Right atrium auricular region (tissue), 2 donors: ENCODE results near the gene RYR3. TPM values are rescaled to one million over a fixed set of nuclear protein-coding genes. Genes with fewer than 3 reads are reported as not detected.

Source experiments
- DNase-seq: peaks from one replicate; pipeline ENCODE4 v3.0.0-alpha.2; 2019; ENCODE audit warnings: low spot score
- H3K27ac ChIP-seq, 2 donors: fragments of 200-600 bp; sonication (generic); 1 replicate in 1 of 2; 2 replicates in 1 of 2; pipeline ENCODE4 v1.5.1; 2016 to 2019
- H3K27me3 ChIP-seq, 2 donors: fragments of 200-600 bp; sonication (generic); one replicate each; pipeline versions ENCODE4 v1.5.1 to v1.6.0; 2017 to 2019
- H3K36me3 ChIP-seq: fragments of 200-600 bp; sonication (generic); one replicate; pipeline ENCODE4 v1.5.1; 2016
- H3K4me1 ChIP-seq, 2 donors: fragments of 200-600 bp; sonication (generic); one replicate each; pipeline versions ENCODE4 v1.5.1 to v1.6.0; 2017 to 2019
- H3K4me3 ChIP-seq, 2 donors: fragments of 200-600 bp; sonication (generic); 1 replicate in 1 of 2; 2 replicates in 1 of 2; pipeline ENCODE4 v1.5.1; 2017 to 2019; ENCODE audit warnings: mild to moderate bottlenecking in 1 of 2, moderate library complexity in 1 of 2
- H3K9me3 ChIP-seq, 2 donors: fragments of 200-600 bp; sonication (generic); one replicate each; pipeline ENCODE4 v1.5.1; 2019
- CTCF ChIP-seq, 2 donors: fragments of 200-600 bp; sonication (generic); IDR thresholded peaks; one replicate each; pipeline ENCODE4 v1.5.1; 2019; ENCODE audit warnings: antibody characterized with exemption in 2 of 2
- total RNA-seq, 2 donors: library from RNA; depleted of rRNA; stranded (reverse); fragments of >200 nt; gene quantifications; one replicate each; pipeline ENCODE4 v1.1.0, GENCODE V29; 2016

Gene RYR3
- total RNA-seq, 2 donors from 2014 or later, result 0.08 to 0.11 TPM

GRCh38 chr15:33506781-33507296 lies 196.1 kb downstream of the RYR3 start:
- H3K4me1 ChIP-seq, result no peaks in the 10 kb centered on the region
- no peak overlapping the region for H3K27ac ChIP-seq
- H3K9me3 ChIP-seq, result no peaks in the 10 kb centered on the region
- H3K4me3 ChIP-seq, result no peak overlapping the region
- no peak for TF ChIP-seq CTCF (IDR thresholded peaks at IDR 0.05)
- DNase-seq, result no peak
- no peaks in the 10 kb centered on the region for H3K36me3 ChIP-seq
- no peaks in the 10 kb centered on the region for H3K27me3 ChIP-seq

- H3K4me3 ChIP-seq, result no peak overlapping the region
- no peaks in the 10 kb centered on the region for H3K36me3 ChIP-seq
- H3K4me1 ChIP-seq, result no peaks in the 10 kb centered on the region
- no peak for TF ChIP-seq CTCF (IDR thresholded peaks at IDR 0.05)
- no peaks in the 10 kb centered on the region for H3K9me3 ChIP-seq
- H3K27ac ChIP-seq, result no peak overlapping the region
- H3K27me3 ChIP-seq, result no peaks in the 10 kb centered on the region
- no peak for DNase-seq
These were observed 197.9 kb downstream of the RYR3 start for GRCh38 chr15:33508703-33509102.

DNA sequence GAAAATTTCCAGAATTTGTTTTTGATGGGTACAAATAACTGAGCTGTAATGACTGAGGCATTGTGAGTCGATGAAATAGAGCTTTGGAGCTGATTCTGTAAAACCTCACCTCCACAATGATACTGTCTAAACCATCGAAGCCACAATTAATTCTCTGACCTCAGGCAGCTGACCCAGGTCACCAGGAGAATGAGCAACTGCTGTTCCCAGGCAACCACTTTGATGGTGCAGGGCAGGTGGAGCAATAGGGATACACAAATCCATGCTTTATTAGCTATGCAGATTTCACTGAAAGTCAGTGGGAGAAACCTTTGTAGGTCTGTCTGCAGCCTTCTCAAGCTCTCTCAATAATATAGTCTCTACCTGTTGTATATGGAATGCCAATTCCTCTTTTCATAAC lies 204.4 kb downstream of the RYR3 start:
- DNase-seq, result no peak
- Histone ChIP-seq H3K27ac (no peak overlapping the region), H3K27me3 (no peaks in the 10 kb centered on the region), H3K4me1 (no peaks in the 10 kb centered on the region), H3K9me3 (no peaks in the 10 kb centered on the region), H3K36me3 (no peaks in the 10 kb centered on the region), H3K4me3 (no peak overlapping the region)
- TF ChIP-seq CTCF (IDR thresholded peaks at IDR 0.05), result no peak

DNA sequence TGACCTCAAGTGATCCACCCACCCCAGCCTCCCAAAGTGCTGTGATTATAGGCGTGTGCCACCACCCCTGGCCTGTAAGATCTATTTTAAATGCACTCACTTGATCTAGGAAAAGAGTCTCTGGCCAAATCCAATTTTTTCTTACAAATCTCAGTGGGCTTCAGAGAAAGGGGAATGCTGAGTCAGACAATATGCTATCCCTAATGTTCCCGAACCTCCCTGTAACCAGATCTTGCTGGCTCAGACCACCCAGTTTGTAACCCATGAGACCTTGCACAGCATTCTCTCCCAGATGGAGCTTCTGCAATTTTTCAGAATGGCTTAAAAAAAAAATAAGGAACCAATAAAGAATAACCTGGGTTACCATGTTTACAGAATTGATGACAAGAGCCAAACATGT lies 205.8 kb downstream of the RYR3 start:
- Histone ChIP-seq H3K4me1 (no peaks in the 10 kb centered on the region), H3K27me3 (peaks cover 0 to 2% of the 10 kb centered on the region in 2 donors), H3K9me3 (no peaks in the 10 kb centered on the region), H3K36me3 (no peaks in the 10 kb centered on the region), H3K4me3 (no peak overlapping the region), H3K27ac (no peak overlapping the region)
- DNase-seq, result no peak
- no peak for TF ChIP-seq CTCF (IDR thresholded peaks at IDR 0.05)

- H3K36me3 ChIP-seq, result no peaks in the 10 kb centered on the region
- no peak overlapping the region for H3K4me3 ChIP-seq
- no peak overlapping the region for H3K27ac ChIP-seq
- DNase-seq, result no peak
- H3K4me1 ChIP-seq, result no peaks in the 10 kb centered on the region
- H3K27me3 ChIP-seq, result peaks cover 0 to 2% of the 10 kb centered on the region in 2 donors
- no peak for TF ChIP-seq CTCF (IDR thresholded peaks at IDR 0.05)
- H3K9me3 ChIP-seq, result no peaks in the 10 kb centered on the region
These were observed 207.2 kb downstream of the RYR3 start for GRCh38 chr15:33517944-33518343.

- no peak for TF ChIP-seq CTCF (IDR thresholded peaks at IDR 0.05)
- H3K4me3 ChIP-seq, result no peak overlapping the region
- H3K4me1 ChIP-seq, result no peaks in the 10 kb centered on the region
- no peak for DNase-seq
- H3K27me3 ChIP-seq, result peaks cover 0 to 2% of the 10 kb centered on the region in 2 donors
- H3K27ac ChIP-seq, result no peak overlapping the region
- H3K9me3 ChIP-seq, result no peaks in the 10 kb centered on the region
- H3K36me3 ChIP-seq, result no peaks in the 10 kb centered on the region
These were observed 207.7 kb downstream of the RYR3 start for GRCh38 chr15:33518421-33518820.
